ENCODE results near the gene BCL11A.

The BCL11A gene

GRCh38 chr2:60505880-60506260, 47.6 kb downstream of the BCL11A start:
- H3K9ac ChIP-seq (ENCODE audit: low read depth, low read length): no peak overlapping the region
- H3K36me3 ChIP-seq (ENCODE audit: insufficient read depth, low read length): no peaks in the 10 kb centered on the region
- peaks cover 30% of the 10 kb centered on the region for H3K4me1 ChIP-seq (ENCODE audit: insufficient read depth, low read length)
- H3K9me3 ChIP-seq (ENCODE audit: control insufficient read depth, insufficient read depth, low read length): no peaks in the 10 kb centered on the region

- H3K36me3 ChIP-seq (ENCODE audit: insufficient read depth, low read length): no peaks in the 10 kb centered on the region
- peaks cover 25% of the 10 kb centered on the region for H3K4me1 ChIP-seq (ENCODE audit: insufficient read depth, low read length)
- no peaks in the 10 kb centered on the region for H3K9me3 ChIP-seq (ENCODE audit: control insufficient read depth, insufficient read depth, low read length)
Measured at GRCh38 chr2:60505240-60505879, 48.1 kb downstream of the BCL11A start.

GRCh38 chr2:60504049-60504448, 49.4 kb downstream of the BCL11A start:
- H3K36me3 ChIP-seq (ENCODE audit: insufficient read depth, low read length): no peaks in the 10 kb centered on the region
- no peaks in the 10 kb centered on the region for H3K9me3 ChIP-seq (ENCODE audit: control insufficient read depth, insufficient read depth, low read length)
- no peak overlapping the region for H3K9ac ChIP-seq (ENCODE audit: low read depth, low read length)
- H3K4me1 ChIP-seq (ENCODE audit: insufficient read depth, low read length): peaks cover 18% of the 10 kb centered on the region

More at GRCh38 chr2:60505240-60505879, 48.1 kb downstream of the BCL11A start:
- H3K9ac ChIP-seq (ENCODE audit: low read depth, low read length): no peak overlapping the region

- Histone ChIP-seq H3K36me3 (ENCODE audit: insufficient read depth, low read length) (no peaks in the 10 kb centered on the region), H3K9ac (ENCODE audit: low read depth, low read length) (no peak overlapping the region), H3K9me3 (ENCODE audit: control insufficient read depth, insufficient read depth, low read length) (no peaks in the 10 kb centered on the region), H3K4me1 (ENCODE audit: insufficient read depth, low read length) (peaks cover 6% of the 10 kb centered on the region; the same call in 1 of the 2 replicates)
Measured at GRCh38 chr2:60502144-60502543, 51.3 kb downstream of the BCL11A start.

- Histone ChIP-seq H3K9ac (ENCODE audit: low read depth, low read length) (no peak overlapping the region), H3K9me3 (ENCODE audit: control insufficient read depth, insufficient read depth, low read length) (no peaks in the 10 kb centered on the region), H3K36me3 (ENCODE audit: insufficient read depth, low read length) (no peaks in the 10 kb centered on the region), H3K4me1 (ENCODE audit: insufficient read depth, low read length) (peaks cover 16% of the 10 kb centered on the region; the same call in 1 of the 2 replicates)
Measured at GRCh38 chr2:60500861-60501260, 52.6 kb downstream of the BCL11A start.

- H3K9ac ChIP-seq (ENCODE audit: low read depth, low read length): no peak overlapping the region
- peaks cover 16% of the 10 kb centered on the region; the same call in 1 of the 2 replicates for H3K4me1 ChIP-seq (ENCODE audit: insufficient read depth, low read length)
- H3K9me3 ChIP-seq (ENCODE audit: control insufficient read depth, insufficient read depth, low read length): no peaks in the 10 kb centered on the region
- no peaks in the 10 kb centered on the region for H3K36me3 ChIP-seq (ENCODE audit: insufficient read depth, low read length)
Measured at GRCh38 chr2:60499651-60500265, 53.7 kb downstream of the BCL11A start.

GRCh38 chr2:60498816-60499429, 54.5 kb downstream of the BCL11A start:
- no peak overlapping the region for H3K9ac ChIP-seq (ENCODE audit: low read depth, low read length)
- no peaks in the 10 kb centered on the region for H3K9me3 ChIP-seq (ENCODE audit: control insufficient read depth, insufficient read depth, low read length)
- H3K4me1 ChIP-seq (ENCODE audit: insufficient read depth, low read length): peaks cover 20% of the 10 kb centered on the region
- no peaks in the 10 kb centered on the region for H3K36me3 ChIP-seq (ENCODE audit: insufficient read depth, low read length)

- Histone ChIP-seq H3K4me1 (ENCODE audit: insufficient read depth, low read length) (peaks cover 25% of the 10 kb centered on the region), H3K9me3 (ENCODE audit: control insufficient read depth, insufficient read depth, low read length) (no peaks in the 10 kb centered on the region), H3K9ac (ENCODE audit: low read depth, low read length) (no peak overlapping the region), H3K36me3 (ENCODE audit: insufficient read depth, low read length) (no peaks in the 10 kb centered on the region)
Measured at GRCh38 chr2:60498127-60498815, 55.2 kb downstream of the BCL11A start.

- Histone ChIP-seq H3K4me1 (ENCODE audit: insufficient read depth, low read length) (peaks cover 25% of the 10 kb centered on the region), H3K9ac (ENCODE audit: low read depth, low read length) (no peak overlapping the region), H3K36me3 (ENCODE audit: insufficient read depth, low read length) (no peaks in the 10 kb centered on the region), H3K9me3 (ENCODE audit: control insufficient read depth, insufficient read depth, low read length) (no peaks in the 10 kb centered on the region)
Measured at GRCh38 chr2:60497500-60497899, 56.0 kb downstream of the BCL11A start.

GRCh38 chr2:60496956-60497355, 56.5 kb downstream of the BCL11A start:
- H3K9ac ChIP-seq (ENCODE audit: low read depth, low read length): no peak overlapping the region
- H3K36me3 ChIP-seq (ENCODE audit: insufficient read depth, low read length): no peaks in the 10 kb centered on the region
- H3K4me1 ChIP-seq (ENCODE audit: insufficient read depth, low read length): peaks cover 25% of the 10 kb centered on the region
- H3K9me3 ChIP-seq (ENCODE audit: control insufficient read depth, insufficient read depth, low read length): no peaks in the 10 kb centered on the region

GRCh38 chr2:60496475-60496874, 57.0 kb downstream of the BCL11A start:
- Histone ChIP-seq H3K9me3 (ENCODE audit: control insufficient read depth, insufficient read depth, low read length) (no peaks in the 10 kb centered on the region), H3K4me1 (ENCODE audit: insufficient read depth, low read length) (peaks cover 25% of the 10 kb centered on the region), H3K9ac (ENCODE audit: low read depth, low read length) (no peak overlapping the region), H3K36me3 (ENCODE audit: insufficient read depth, low read length) (no peaks in the 10 kb centered on the region)

- peaks cover 28% of the 10 kb centered on the region for H3K4me1 ChIP-seq (ENCODE audit: insufficient read depth, low read length)
- no peak overlapping the region for H3K9ac ChIP-seq (ENCODE audit: low read depth, low read length)
- H3K36me3 ChIP-seq (ENCODE audit: insufficient read depth, low read length): no peaks in the 10 kb centered on the region
- no peaks in the 10 kb centered on the region for H3K9me3 ChIP-seq (ENCODE audit: control insufficient read depth, insufficient read depth, low read length)
Measured at GRCh38 chr2:60495041-60495625, 58.3 kb downstream of the BCL11A start.

- Histone ChIP-seq H3K4me1 (ENCODE audit: insufficient read depth, low read length) (peaks cover 29% of the 10 kb centered on the region), H3K9me3 (ENCODE audit: control insufficient read depth, insufficient read depth, low read length) (no peaks in the 10 kb centered on the region), H3K36me3 (ENCODE audit: insufficient read depth, low read length) (no peaks in the 10 kb centered on the region), H3K9ac (ENCODE audit: low read depth, low read length) (no peak overlapping the region)
Measured at GRCh38 chr2:60493804-60494387, 59.6 kb downstream of the BCL11A start.

GRCh38 chr2:60492548-60492947, 60.9 kb downstream of the BCL11A start:
- no peaks in the 10 kb centered on the region for H3K36me3 ChIP-seq (ENCODE audit: insufficient read depth, low read length)
- H3K4me1 ChIP-seq (ENCODE audit: insufficient read depth, low read length): peaks cover 28% of the 10 kb centered on the region
- no peaks in the 10 kb centered on the region for H3K9me3 ChIP-seq (ENCODE audit: control insufficient read depth, insufficient read depth, low read length)
- no peak overlapping the region for H3K9ac ChIP-seq (ENCODE audit: low read depth, low read length)
